HG02588 (cell line): ENCODE results near the gene NEDD4L.
"Not testable (repeated sequence)": the region's sequence is repeated elsewhere in the genome, so short reads cannot be mapped to it uniquely, and the experiment has no call there.

Experiments
- ATAC-seq: cut with Tn5 transposase; IDR thresholded peaks from one replicate; pipeline ENCODE4 v1.9.1; 2021; ENCODE audit warnings: mild to moderate bottlenecking, moderate library complexity; ENCODE audit not compliant: unreplicated experiment

Gene NEDD4L

GRCh38 chr18:58146099-58146498, 102.1 kb downstream of the NEDD4L start:
- no peak for ATAC-seq

- ATAC-seq = peak; percentile 77
Observed at GRCh38 chr18:58148954-58149471, 105.0 kb downstream of the NEDD4L start.

GRCh38 chr18:58150772-58151171, 106.7 kb downstream of the NEDD4L start:
- no peak for ATAC-seq

GRCh38 chr18:58152216-58152615, 108.2 kb downstream of the NEDD4L start:
- ATAC-seq = no peak

GRCh38 chr18:58152891-58153290, 108.9 kb downstream of the NEDD4L start:
- no peak for ATAC-seq

- no peak for ATAC-seq
Observed at GRCh38 chr18:58156516-58156915, 112.5 kb downstream of the NEDD4L start.

GRCh38 chr18:58157237-58157636, 113.2 kb downstream of the NEDD4L start:
- ATAC-seq = no peak

GRCh38 chr18:58158008-58158407, 114.0 kb downstream of the NEDD4L start:
- no peak for ATAC-seq

- ATAC-seq = no peak
Observed at GRCh38 chr18:58158459-58158858, 114.4 kb downstream of the NEDD4L start.

- ATAC-seq = no peak
Observed at GRCh38 chr18:58161659-58162058, 117.6 kb downstream of the NEDD4L start.

GRCh38 chr18:58162127-58162526, 118.1 kb downstream of the NEDD4L start:
- ATAC-seq = no peak

GRCh38 chr18:58163004-58163590, 119.1 kb downstream of the NEDD4L start:
- ATAC-seq = no peak

GRCh38 chr18:58166278-58166844, 122.3 kb downstream of the NEDD4L start:
- no peak for ATAC-seq

- ATAC-seq = no peak
Observed at GRCh38 chr18:58167073-58167472, 123.0 kb downstream of the NEDD4L start.

- ATAC-seq = no peak
Observed at GRCh38 chr18:58168221-58168620, 124.2 kb downstream of the NEDD4L start.

GRCh38 chr18:58168993-58169392, 125.0 kb downstream of the NEDD4L start:
- ATAC-seq = no peak

GRCh38 chr18:58169472-58169871, 125.4 kb downstream of the NEDD4L start:
- no peak for ATAC-seq

- not testable (repeated sequence) for ATAC-seq
Observed at GRCh38 chr18:58170036-58170435, 126.0 kb downstream of the NEDD4L start.

- no peak for ATAC-seq
Observed at GRCh38 chr18:58172031-58172430, 128.0 kb downstream of the NEDD4L start.

GRCh38 chr18:58174285-58174684, 130.3 kb downstream of the NEDD4L start:
- no peak for ATAC-seq

GRCh38 chr18:58175122-58175785, 131.2 kb downstream of the NEDD4L start:
- ATAC-seq = no peak

- no peak for ATAC-seq
Observed at GRCh38 chr18:58175786-58176176, 131.8 kb downstream of the NEDD4L start.
